Bronchial epithelial cell (primary cell): ENCODE data around the gene GMDS. TPM values are rescaled to one million over a fixed set of nuclear protein-coding genes. Genes with fewer than 3 reads are reported as not detected.

ENCODE experiments used
- DNase-seq: peaks from one replicate; pipeline ENCODE4 v3.0.0-alpha.2; 2010; ENCODE audit warnings: low read depth
- FAIRE-seq: peaks from 2 replicates; lab custom pipeline; 2011; peaks lifted over from hg19 to GRCh38; lab: Jason Lieb, UNC
- H3K27me3 ChIP-seq: 2 replicates; pipeline ENCODE4 v1.5.1; 2011; ENCODE audit warnings: low read length; ENCODE audit not compliant: control insufficient read depth, insufficient read depth
- H3K36me3 ChIP-seq: 2 replicates; pipeline ENCODE4 v1.5.1; 2011; ENCODE audit warnings: low read length; ENCODE audit not compliant: control insufficient read depth, insufficient read depth
- H3K4me3 ChIP-seq: 2 replicates; pipeline ENCODE4 v1.5.1; 2011; ENCODE audit warnings: mild to moderate bottlenecking, low read depth, low read length, control low read depth
- total RNA-seq: library from RNA; depleted of rRNA; stranded (reverse); fragments of >200 nt; gene quantifications from 2 replicates; pipeline ENCODE4 v1.2.1, GENCODE V29; 2014
- TF ChIP-seq, protein P1 (sequence below): IDR thresholded peaks from 2 replicates; pipeline ENCODE4 v1.5.1; 2011; ENCODE audit warnings: mild to moderate bottlenecking, moderate library complexity, low read length, control low read depth, inconsistent platforms; ENCODE audit not compliant: insufficient read depth, severe bottlenecking

Gene GMDS
- total RNA-seq, 1 donor from 2014 or later: 8.2 TPM

- DNase-seq: no peak
- Histone ChIP-seq H3K36me3 (no peaks in the 10 kb centered on the region), H3K27me3 (no peaks in the 10 kb centered on the region), H3K4me3 (no peak overlapping the region)
- TF ChIP-seq, protein P1, sequence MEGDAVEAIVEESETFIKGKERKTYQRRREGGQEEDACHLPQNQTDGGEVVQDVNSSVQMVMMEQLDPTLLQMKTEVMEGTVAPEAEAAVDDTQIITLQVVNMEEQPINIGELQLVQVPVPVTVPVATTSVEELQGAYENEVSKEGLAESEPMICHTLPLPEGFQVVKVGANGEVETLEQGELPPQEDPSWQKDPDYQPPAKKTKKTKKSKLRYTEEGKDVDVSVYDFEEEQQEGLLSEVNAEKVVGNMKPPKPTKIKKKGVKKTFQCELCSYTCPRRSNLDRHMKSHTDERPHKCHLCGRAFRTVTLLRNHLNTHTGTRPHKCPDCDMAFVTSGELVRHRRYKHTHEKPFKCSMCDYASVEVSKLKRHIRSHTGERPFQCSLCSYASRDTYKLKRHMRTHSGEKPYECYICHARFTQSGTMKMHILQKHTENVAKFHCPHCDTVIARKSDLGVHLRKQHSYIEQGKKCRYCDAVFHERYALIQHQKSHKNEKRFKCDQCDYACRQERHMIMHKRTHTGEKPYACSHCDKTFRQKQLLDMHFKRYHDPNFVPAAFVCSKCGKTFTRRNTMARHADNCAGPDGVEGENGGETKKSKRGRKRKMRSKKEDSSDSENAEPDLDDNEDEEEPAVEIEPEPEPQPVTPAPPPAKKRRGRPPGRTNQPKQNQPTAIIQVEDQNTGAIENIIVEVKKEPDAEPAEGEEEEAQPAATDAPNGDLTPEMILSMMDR: no peak
- no peak for FAIRE-seq
These were observed 275.2 kb downstream of the GMDS start for GRCh38 chr6:1970151-1970561.

- TF ChIP-seq, protein P1: no peak
- FAIRE-seq (no peak), DNase-seq (no peak)
These were observed 278.7 kb downstream of the GMDS start for GRCh38 chr6:1966713-1967112.

DNA sequence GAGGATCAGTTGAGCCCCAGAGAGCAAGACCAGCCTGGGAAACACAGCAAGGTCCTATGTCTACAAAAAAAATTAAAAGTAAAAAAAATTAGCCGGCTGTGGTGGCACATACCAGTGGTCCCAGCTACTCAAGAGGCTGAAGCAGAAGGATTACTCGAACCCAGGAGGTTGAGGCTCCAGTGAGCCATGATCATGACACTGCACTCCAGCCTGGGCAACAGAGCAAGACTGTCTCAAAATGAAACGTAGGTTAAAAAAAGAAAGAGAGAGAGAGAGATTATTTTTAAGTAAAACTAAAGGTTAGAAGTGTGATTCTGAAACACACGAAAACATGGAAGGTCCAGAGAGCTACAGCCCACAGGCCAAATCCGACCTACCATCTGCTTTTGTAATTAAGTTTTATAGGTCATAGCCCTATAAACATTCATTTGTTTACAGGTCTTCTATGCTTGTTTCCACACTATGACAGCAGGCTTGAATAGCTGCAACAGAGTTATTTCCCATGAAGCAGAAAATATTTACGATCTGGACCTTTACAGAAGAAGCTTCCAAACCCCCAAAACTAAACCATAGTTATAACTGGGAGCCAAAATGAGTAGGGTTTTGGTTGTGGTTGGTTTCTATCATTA lies 279.7 kb downstream of the GMDS start:
- TF ChIP-seq, protein P1: no peak
- DNase-seq: no peak
- Histone ChIP-seq H3K36me3 (no peaks in the 10 kb centered on the region), H3K4me3 (no peak overlapping the region), H3K27me3 (no peaks in the 10 kb centered on the region)
- no peak for FAIRE-seq

More at GRCh38 chr6:1966713-1967112, 278.7 kb downstream of the GMDS start:
- Histone ChIP-seq H3K27me3 (no peaks in the 10 kb centered on the region), H3K4me3 (no peak overlapping the region), H3K36me3 (no peaks in the 10 kb centered on the region)

DNA sequence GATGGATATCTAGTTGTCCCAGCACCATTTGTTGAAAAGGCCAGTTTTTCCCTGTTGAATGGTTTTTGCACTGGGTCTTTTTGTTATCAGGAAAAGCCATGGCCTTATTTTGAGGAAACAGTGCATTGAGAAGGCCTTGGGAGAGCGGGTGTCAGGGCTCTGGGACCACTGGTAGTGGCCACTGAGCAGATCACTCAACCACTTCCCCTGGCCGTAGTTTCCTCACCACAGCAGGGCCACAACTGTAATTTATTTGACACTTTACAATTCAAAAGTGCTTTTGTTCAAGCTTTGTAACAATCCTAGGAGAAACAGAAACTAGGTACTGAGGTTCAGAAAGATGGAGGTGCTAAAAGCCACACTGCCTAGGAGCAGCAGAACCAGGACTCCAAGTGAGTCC lies 281.8 kb downstream of the GMDS start:
- H3K27me3 ChIP-seq: no peaks in the 10 kb centered on the region
- no peaks in the 10 kb centered on the region for H3K36me3 ChIP-seq
- TF ChIP-seq, protein P1: no peak
- FAIRE-seq (no peak), DNase-seq (no peak)
- H3K4me3 ChIP-seq: no peak overlapping the region

DNA sequence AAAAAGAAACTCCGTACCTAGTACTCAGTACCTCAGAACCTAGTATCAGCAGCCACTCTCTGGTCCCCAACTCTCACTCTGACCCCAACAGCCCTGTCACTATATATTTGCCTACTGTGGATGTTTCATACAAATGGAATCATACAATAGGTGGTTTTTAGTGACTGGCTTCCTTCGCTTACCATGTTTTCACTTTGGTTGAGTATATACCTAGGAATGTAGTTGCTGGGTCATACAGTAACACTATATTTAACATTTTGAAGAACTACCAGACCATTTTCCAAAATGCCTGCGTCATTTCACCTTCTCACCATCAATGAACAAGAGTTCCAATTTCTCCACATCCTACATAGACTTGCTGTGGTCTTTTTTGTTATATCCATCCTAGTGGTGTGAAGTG lies 283.2 kb downstream of the GMDS start:
- DNase-seq (peak; percentile 22), FAIRE-seq (no peak)
- Histone ChIP-seq H3K27me3 (no peaks in the 10 kb centered on the region), H3K4me3 (no peak overlapping the region), H3K36me3 (no peaks in the 10 kb centered on the region)
- TF ChIP-seq, protein P1: no peak
